ENCODE results near the gene FGF7.

DNA sequence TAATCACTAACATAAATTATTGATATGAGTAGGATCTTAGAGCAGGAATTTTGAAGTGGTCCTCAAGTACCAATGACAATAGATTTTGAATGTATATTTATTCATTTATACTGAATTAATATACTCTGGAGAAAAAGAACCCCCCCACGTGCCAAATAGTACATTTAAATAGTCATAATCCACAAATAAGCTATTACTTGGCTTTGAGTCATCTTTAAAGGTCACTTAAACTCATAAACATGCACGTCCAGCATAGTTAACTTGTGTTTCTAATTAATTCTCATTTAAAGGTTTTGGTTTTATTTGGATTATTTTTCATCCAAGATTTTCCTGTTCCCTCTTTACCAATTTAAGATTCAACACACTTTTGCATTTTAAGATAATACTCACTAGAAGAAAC, 35.1 kb downstream of the FGF7 start:
- TF ChIP-seq CTCF (IDR thresholded peaks at IDR 0.05), result no peak
- TF ChIP-seq POLR2A (IDR thresholded peaks at IDR 0.05), result no peak

Measured in body of pancreas (tissue), 4 donors.